BE2C (cell line): Measurements from ENCODE around the gene PLXNB2.

ENCODE experiments used
- DNase-seq: peaks from one replicate; pipeline ENCODE4 v3.0.0-alpha.2; 2020
- H3K27me3 ChIP-seq: fragments of 250-450 bp; sonication (Bioruptor Pico); 2 replicates; pipeline ENCODE4 v1.5.1; 2020; ENCODE audit warnings: mild to moderate bottlenecking
- H3K36me3 ChIP-seq: fragments of 250-450 bp; sonication (Bioruptor Pico); 2 replicates; pipeline ENCODE4 v1.5.1; 2020; ENCODE audit warnings: mild to moderate bottlenecking
- H3K4me1 ChIP-seq: fragments of 250-450 bp; sonication (Bioruptor Pico); 2 replicates; pipeline ENCODE4 v1.5.1; 2020
- H3K4me3 ChIP-seq: 2 replicates; pipeline ENCODE4 v1.5.1; 2011; ENCODE audit warnings: low read depth, low read length
- H3K9me3 ChIP-seq: fragments of 250-450 bp; sonication (Bioruptor Pico); 2 replicates; pipeline ENCODE4 v1.5.1; 2020
- TF ChIP-seq, protein P1 (sequence below): IDR thresholded peaks from 2 replicates; pipeline ENCODE4 v1.5.1; 2012; ENCODE audit warnings: mild to moderate bottlenecking, low read depth, low read length

PLXNB2 gene

DNA sequence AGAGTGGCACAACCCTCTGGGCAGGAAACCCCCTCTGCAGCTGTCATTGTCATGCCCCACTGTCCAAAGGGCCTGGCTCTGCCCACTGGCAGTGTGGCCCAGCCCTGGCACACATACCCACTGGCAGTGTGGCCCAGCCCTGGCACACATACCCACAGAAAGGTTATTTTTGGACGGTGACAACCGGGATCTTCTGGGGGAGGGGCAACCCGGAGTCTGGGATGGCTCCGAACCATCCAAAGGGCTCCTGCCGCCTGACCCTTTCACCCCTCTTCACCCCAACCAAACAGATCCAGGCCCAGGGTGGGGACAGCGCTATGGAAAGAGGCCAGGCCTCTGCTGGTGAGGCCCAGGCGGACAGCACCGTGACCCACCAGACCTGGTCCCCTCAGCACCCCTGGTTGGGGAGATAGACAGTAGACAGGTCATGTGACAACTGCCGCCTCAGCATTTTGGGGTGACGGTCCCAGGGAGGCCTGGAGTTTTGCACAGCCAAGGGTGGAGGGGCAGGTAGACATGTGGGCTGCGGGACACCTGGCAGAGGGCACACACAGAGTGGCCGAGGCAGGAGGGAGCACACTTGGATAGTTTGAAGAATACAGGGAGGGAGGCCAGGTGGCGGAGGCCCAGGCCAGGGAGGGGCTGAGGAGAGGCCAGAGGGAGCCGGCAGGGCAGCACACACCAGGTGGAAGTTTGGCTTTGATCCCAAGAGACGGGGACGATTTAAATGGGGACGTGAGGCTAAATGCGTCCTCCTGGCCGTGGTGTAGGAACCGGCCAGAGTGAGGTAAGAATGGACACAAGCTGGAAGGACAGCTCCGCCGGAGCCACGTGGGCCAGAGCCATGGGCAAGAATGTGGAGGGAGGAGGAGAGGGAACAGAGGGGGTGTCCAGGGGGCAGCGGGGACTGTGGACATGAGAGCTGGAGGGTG lies 48.8 kb downstream of the PLXNB2 start:
- TF ChIP-seq, protein P1, sequence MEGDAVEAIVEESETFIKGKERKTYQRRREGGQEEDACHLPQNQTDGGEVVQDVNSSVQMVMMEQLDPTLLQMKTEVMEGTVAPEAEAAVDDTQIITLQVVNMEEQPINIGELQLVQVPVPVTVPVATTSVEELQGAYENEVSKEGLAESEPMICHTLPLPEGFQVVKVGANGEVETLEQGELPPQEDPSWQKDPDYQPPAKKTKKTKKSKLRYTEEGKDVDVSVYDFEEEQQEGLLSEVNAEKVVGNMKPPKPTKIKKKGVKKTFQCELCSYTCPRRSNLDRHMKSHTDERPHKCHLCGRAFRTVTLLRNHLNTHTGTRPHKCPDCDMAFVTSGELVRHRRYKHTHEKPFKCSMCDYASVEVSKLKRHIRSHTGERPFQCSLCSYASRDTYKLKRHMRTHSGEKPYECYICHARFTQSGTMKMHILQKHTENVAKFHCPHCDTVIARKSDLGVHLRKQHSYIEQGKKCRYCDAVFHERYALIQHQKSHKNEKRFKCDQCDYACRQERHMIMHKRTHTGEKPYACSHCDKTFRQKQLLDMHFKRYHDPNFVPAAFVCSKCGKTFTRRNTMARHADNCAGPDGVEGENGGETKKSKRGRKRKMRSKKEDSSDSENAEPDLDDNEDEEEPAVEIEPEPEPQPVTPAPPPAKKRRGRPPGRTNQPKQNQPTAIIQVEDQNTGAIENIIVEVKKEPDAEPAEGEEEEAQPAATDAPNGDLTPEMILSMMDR = no peak
- Histone ChIP-seq H3K4me3 (no peak overlapping the region), H3K27me3 (no peaks in the 10 kb centered on the region), H3K36me3 (peaks cover 31% of the 10 kb centered on the region), H3K9me3 (no peaks in the 10 kb centered on the region), H3K4me1 (peaks cover 10% of the 10 kb centered on the region)
- no peak for DNase-seq

DNA sequence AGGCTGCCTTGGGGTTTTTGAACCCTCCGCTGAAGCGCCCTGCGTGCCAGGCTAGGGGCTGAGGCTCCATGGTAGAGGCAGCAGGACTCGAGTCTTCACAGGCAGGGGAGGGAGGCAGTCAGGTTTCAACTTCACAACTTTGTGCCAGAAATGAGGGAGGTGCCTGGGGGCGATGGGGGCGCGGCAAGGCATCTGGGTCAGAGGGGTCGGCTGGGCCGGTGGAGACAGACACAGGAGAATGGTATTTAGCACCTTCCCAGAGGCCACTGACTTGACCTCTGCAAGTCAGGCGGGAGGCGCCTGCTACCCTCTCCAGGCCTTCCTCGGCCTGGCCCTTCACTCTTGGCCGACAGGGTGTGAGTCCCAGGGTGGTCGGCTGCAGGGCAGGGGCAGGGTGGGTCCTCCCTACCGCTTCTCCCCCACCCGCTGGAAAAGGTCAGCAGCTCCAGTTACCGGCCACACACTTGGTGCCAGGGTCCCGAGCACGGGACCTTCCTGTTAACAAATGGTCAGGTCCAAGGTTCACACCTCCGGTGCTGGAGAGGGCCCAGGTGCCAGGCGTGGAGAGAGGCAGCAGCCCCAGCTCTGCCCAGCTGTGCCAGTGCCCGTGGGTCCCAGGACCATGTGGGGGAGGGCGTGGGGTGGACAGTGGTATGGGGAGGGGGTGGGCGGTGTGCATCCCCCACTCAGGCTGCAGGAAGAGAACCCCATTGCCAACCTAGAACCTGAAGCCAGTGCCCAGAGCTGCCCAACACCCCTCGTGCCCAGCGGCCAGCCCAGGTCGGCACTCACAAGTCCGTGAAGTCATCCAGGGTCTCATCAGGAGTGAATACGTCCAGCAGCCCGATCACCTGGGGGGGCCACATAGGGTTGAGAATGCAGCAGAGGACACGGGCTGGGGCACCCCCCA lies 49.7 kb downstream of the PLXNB2 start:
- TF ChIP-seq, protein P1 = no peak
- Histone ChIP-seq H3K36me3 (peaks cover 36% of the 10 kb centered on the region), H3K27me3 (no peaks in the 10 kb centered on the region), H3K4me1 (peaks cover 5% of the 10 kb centered on the region), H3K4me3 (no peak overlapping the region), H3K9me3 (no peaks in the 10 kb centered on the region)
- DNase-seq = no peak

DNA sequence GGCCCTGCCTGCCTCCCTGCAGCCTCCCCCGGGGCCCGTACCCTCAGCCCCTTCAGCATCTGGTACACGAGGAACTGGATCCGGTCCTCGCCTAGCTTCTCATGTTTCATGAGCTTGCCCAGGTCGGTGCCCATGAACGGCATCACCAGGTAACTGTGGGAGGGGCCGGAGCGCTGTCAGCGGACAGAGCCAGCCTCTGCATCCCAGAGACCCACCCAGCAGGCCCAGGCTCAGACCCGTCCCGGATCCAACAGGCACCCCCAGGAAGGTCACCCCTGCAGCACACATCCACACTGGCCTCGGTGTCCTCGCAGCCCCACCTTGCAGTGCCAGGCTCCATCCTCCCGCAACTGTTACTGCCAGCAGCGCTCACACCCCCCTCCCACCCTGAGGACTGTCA lies 50.4 kb downstream of the PLXNB2 start:
- H3K27me3 ChIP-seq = no peaks in the 10 kb centered on the region
- peaks cover 36% of the 10 kb centered on the region for H3K36me3 ChIP-seq
- TF ChIP-seq, protein P1 = no peak
- peaks cover under 1% of the 10 kb centered on the region for H3K4me1 ChIP-seq
- no peak overlapping the region for H3K4me3 ChIP-seq
- no peaks in the 10 kb centered on the region for H3K9me3 ChIP-seq
- no peak for DNase-seq

DNA sequence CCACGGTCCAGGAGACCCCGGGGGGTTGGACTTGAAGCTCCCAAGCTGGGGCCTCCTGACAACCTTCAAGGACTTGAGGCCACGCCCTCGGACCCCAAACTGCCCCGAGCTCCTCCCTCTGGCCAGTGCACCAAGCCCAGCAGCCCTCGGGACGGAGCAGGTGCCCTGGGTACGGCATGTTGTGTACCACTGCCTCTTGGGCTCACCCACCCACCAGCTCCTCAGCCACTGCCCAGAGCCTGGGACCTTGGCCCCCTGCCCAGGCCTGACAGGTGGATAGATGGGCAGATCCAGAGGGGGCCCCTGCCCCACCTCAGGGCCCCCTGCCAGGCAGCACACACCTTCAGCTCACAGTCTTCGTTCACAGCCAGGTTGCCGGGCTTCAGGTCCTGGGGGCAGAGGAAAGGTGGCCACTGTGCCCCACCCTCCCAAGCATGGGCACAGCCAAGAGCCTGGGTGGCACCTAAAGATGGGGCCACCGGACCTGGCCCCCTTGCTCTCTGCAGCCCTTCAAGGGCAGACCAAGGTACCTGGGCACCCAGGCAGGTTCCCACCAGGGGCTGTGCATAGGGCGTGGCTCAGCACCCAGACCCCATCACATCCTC lies 51.1 kb downstream of the PLXNB2 start:
- Histone ChIP-seq H3K9me3 (no peaks in the 10 kb centered on the region), H3K4me1 (0 out of 2 replicates have a peak, but pooled peaks cover 2% of the 10 kb centered on the region), H3K36me3 (peaks cover 36% of the 10 kb centered on the region), H3K4me3 (no peak overlapping the region), H3K27me3 (no peaks in the 10 kb centered on the region)
- TF ChIP-seq, protein P1 = no peak
- DNase-seq = no peak

DNA sequence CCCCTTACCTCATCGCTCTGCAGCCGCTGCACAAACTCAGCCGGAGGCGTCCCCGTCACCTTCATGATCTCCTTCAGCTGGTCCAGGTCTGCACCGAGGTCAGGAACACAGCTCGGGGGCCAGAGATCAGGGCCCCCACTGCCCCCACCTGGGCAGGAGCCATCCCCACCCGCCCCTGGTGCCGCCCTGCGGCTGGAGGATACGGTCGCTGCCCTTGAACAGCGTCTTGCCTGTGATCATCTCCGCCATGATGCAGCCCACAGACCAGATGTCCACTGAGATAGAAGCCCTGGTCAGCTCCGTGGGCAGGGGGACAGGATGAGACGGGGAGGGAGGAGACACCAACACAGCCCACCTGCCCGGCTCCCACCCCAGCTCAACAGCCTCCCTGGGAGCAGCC lies 51.8 kb downstream of the PLXNB2 start:
- DNase-seq = no peak
- Histone ChIP-seq H3K36me3 (peaks cover 36% of the 10 kb centered on the region), H3K4me3 (no peak overlapping the region), H3K27me3 (no peaks in the 10 kb centered on the region), H3K4me1 (0 out of 2 replicates have a peak, but pooled peaks cover 2% of the 10 kb centered on the region), H3K9me3 (no peaks in the 10 kb centered on the region)
- TF ChIP-seq, protein P1 = no peak
